IMR-90 (cell line): ENCODE measurements around the gene WDR81.
A peak's percentile ranks its signal among the peaks of the same experiment; 100 is the strongest.

Experiments used
- BHLHE40 ChIP-seq: fragments of 150-350 bp; IDR thresholded peaks from 2 replicates; pipeline ENCODE4 v1.6.1; 2016; ENCODE audit warnings: mild to moderate bottlenecking, low read depth, low read length
- CEBPB ChIP-seq: IDR thresholded peaks from 2 replicates; pipeline ENCODE4 v1.6.1; 2012; ENCODE audit warnings: low read depth, low read length, improper control_type of control experiment
- FOS ChIP-seq: fragments of 150-350 bp; IDR thresholded peaks from 2 replicates; pipeline ENCODE4 v1.6.1; 2016; ENCODE audit warnings: low read depth, low read length
- MAZ ChIP-seq: IDR thresholded peaks from 2 replicates; pipeline ENCODE4 v1.6.1; 2012; ENCODE audit warnings: low read depth, mild to moderate bottlenecking, low read length, improper control_type of control experiment, moderate library complexity, borderline replicate concordance
- POLR2A ChIP-seq: IDR thresholded peaks from 2 replicates; pipeline ENCODE4 v1.6.1; 2012; ENCODE audit warnings: mild to moderate bottlenecking, low read depth, low read length
- RAD21 ChIP-seq: IDR thresholded peaks from 2 replicates; pipeline ENCODE4 v1.6.1; 2012; ENCODE audit warnings: low read length, improper control_type of control experiment
- RCOR1 ChIP-seq: IDR thresholded peaks from 2 replicates; pipeline ENCODE4 v1.6.1; 2012; ENCODE audit warnings: mild to moderate bottlenecking, low read length, improper control_type of control experiment; ENCODE audit not compliant: insufficient replicate concordance
- RFX5 ChIP-seq: IDR thresholded peaks from 2 replicates; pipeline ENCODE4 v1.8.0; 2012; ENCODE audit warnings: low read depth, mild to moderate bottlenecking, low read length, moderate library complexity
- SMC3 ChIP-seq: fragments of 150-350 bp; IDR thresholded peaks from 2 replicates; pipeline ENCODE4 v1.6.1; 2016; ENCODE audit warnings: low read depth, mild to moderate bottlenecking, antibody characterized with exemption, low read length, moderate library complexity
- TF ChIP-seq, protein P1 (sequence below): conservative IDR thresholded peaks from 2 replicates; pipeline ENCODE4 v1.5.1; 2012; ENCODE audit warnings: mild to moderate bottlenecking, low read depth, low read length, improper control_type of control experiment

DNA sequence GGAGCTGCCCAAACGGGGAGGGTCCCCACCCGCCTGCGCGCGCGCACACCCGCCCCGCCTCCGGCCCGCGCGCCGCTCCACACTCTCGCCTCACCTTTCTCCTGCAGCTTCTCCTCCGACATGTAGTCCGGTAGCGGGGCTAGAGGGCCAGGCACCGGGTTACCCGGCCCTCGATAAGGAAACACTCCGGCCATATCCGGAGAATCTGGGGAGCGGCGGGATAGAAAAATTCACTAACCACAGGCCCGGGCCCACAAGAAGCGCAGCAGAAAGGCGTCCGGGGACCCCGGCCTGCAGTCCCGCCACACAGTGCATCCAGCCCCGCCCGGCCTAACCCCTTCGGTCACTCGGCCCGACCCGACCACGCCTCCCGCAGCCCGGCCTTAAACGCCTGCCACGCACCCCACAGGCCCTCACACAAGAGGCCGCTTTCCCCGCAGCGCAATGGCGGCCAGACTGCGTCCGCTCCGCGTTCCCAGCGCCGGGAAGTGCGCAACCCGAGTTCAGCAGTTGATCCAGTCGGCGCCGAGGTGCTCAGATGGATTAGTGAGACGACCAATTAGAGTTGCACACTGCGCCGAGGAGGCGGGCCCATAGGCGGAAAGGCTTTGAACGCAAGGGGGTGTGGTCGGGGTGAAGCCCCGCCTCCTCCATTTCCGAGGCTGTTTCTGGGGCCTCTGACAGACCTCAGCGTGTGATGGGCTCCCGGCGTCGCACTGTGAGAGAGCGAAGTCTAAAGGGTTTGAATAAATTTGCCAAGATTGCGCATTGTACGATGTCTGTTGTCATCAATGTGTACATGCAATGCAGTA lies 39.9 kb upstream of the WDR81 start, which contains the start of gene PRPF8:
- TF ChIP-seq POLR2A, result peak; percentile 82
- TF ChIP-seq, protein P1, sequence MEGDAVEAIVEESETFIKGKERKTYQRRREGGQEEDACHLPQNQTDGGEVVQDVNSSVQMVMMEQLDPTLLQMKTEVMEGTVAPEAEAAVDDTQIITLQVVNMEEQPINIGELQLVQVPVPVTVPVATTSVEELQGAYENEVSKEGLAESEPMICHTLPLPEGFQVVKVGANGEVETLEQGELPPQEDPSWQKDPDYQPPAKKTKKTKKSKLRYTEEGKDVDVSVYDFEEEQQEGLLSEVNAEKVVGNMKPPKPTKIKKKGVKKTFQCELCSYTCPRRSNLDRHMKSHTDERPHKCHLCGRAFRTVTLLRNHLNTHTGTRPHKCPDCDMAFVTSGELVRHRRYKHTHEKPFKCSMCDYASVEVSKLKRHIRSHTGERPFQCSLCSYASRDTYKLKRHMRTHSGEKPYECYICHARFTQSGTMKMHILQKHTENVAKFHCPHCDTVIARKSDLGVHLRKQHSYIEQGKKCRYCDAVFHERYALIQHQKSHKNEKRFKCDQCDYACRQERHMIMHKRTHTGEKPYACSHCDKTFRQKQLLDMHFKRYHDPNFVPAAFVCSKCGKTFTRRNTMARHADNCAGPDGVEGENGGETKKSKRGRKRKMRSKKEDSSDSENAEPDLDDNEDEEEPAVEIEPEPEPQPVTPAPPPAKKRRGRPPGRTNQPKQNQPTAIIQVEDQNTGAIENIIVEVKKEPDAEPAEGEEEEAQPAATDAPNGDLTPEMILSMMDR, result no peak
- TF ChIP-seq BHLHE40, result no peak
- TF ChIP-seq RAD21, result no peak
- peak; percentile 71 for TF ChIP-seq CEBPB
- peak; percentile 11; the same call in 1 of the 2 replicates for TF ChIP-seq FOS
- TF ChIP-seq RCOR1, result no peak
- TF ChIP-seq SMC3, result no peak
- no peak for TF ChIP-seq RFX5
- 0 out of 2 replicates have a peak, but pooled peaks have one; percentile 12 for TF ChIP-seq MAZ
